ENCODE results near the gene COMTD1.
"Not testable (repeated sequence)": the region's sequence is repeated elsewhere in the genome, so short reads cannot be mapped to it uniquely, and the experiment has no call there.

Gene COMTD1

GRCh38 chr10:75244487-75245353 is 9.0 kb upstream of the COMTD1 start:
- no peak for DNase-seq

GRCh38 chr10:75243426-75243825 is 7.7 kb upstream of the COMTD1 start:
- peak; percentile 13 for DNase-seq

GRCh38 chr10:75240329-75241076 is 4.7 kb upstream of the COMTD1 start:
- DNase-seq, result no peak

GRCh38 chr10:75239096-75239790 is 3.5 kb upstream of the COMTD1 start:
- DNase-seq, result no peak

GRCh38 chr10:75238182-75239095 is 2.7 kb upstream of the COMTD1 start:
- DNase-seq, result no peak

- DNase-seq, result no peak
These were observed 545 bp upstream of the COMTD1 start for GRCh38 chr10:75236178-75236825.

- DNase-seq, result no peak
These were observed 928 bp downstream of the COMTD1 start for GRCh38 chr10:75234683-75235374.

GRCh38 chr10:75234017-75234682 is 1.6 kb downstream of the COMTD1 start:
- peak; percentile 89 for DNase-seq

GRCh38 chr10:75233444-75234016 is 2.2 kb downstream of the COMTD1 start:
- DNase-seq, result no peak

GRCh38 chr10:75231672-75232581 is 3.8 kb downstream of the COMTD1 start:
- no peak for DNase-seq

- DNase-seq, result peak; percentile 91
These were observed 5.1 kb downstream of the COMTD1 start for GRCh38 chr10:75230600-75231038.

- DNase-seq, result no peak
These were observed 5.8 kb downstream of the COMTD1 start for GRCh38 chr10:75229971-75230370.

- DNase-seq, result no peak
These were observed 6.9 kb downstream of the COMTD1 start for GRCh38 chr10:75228834-75229233.

- no peak for DNase-seq
These were observed 7.5 kb downstream of the COMTD1 start for GRCh38 chr10:75228278-75228677.

- no peak for DNase-seq
These were observed 9.1 kb downstream of the COMTD1 start for GRCh38 chr10:75226656-75227055.

- DNase-seq, result no peak
These were observed 9.7 kb downstream of the COMTD1 start for GRCh38 chr10:75226095-75226494.

- DNase-seq, result no peak
These were observed 12.2 kb downstream of the COMTD1 start for GRCh38 chr10:75223507-75223906.

GRCh38 chr10:75221492-75221891 is 14.3 kb downstream of the COMTD1 start:
- not testable (repeated sequence) for DNase-seq

GRCh38 chr10:75220274-75220673 is 15.5 kb downstream of the COMTD1 start:
- DNase-seq, result no peak

Data from hematopoietic multipotent progenitor cell treated with erythropoietin and hydrocortisone succinate and interleukin-3 and kit ligand, for 8 days (in vitro differentiated cells).